H7 (cell line): ENCODE results near the gene SFRP2. TPM values are rescaled to one million over a fixed set of nuclear protein-coding genes. Genes with fewer than 3 reads are reported as not detected.

ENCODE experiments used
- DNase-seq: peaks from one replicate; pipeline ENCODE4 v3.0.0; 2012
- H3K27me3 ChIP-seq: 2 replicates; pipeline ENCODE4 v1.6.0; 2011; ENCODE audit warnings: mild to moderate bottlenecking, low read length; ENCODE audit not compliant: control insufficient read depth, insufficient read depth
- H3K36me3 ChIP-seq: replicated peaks from 2 replicates; pipeline ENCODE4 v1.5.1; 2011; ENCODE audit warnings: low read length; ENCODE audit not compliant: control insufficient read depth, insufficient read depth
- H3K4me3 ChIP-seq: 2 replicates; pipeline ENCODE4 v1.5.1; 2011; ENCODE audit warnings: low read depth, mild to moderate bottlenecking, control low read depth, low read length, moderate library complexity; ENCODE audit not compliant: insufficient read depth
- total RNA-seq: library from RNA; depleted of rRNA; stranded (reverse); fragments of >200 nt; shearing (Covaris generic); gene quantifications from 2 replicates; pipeline ENCODE4 v1.2.3, GENCODE V29; 2014

Gene SFRP2
- total RNA-seq, 1 experiment from 2014 or later, result 140 TPM

DNA sequence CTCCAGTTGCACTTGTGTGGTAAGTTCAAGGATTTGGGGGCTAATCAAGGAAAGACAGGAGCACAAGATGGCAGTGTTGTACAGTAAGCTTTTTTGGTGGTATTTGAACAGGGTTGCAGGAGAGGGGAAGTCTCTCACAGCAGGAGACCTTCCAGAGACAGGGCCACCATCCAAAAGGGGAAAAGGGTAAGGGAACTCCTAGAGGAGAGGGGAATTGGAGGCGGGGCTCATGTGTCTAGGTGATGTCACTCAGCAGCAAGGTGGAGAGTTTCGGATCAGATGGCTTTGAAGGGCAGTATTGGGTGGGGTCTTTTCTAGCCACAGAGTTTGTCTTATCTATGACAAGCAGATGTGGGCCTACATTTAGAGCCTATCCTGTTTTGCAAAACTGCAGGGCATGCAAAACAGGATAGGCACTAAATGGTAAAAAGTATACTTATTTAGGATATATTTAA is 15.6 kb downstream of the SFRP2 start:
- DNase-seq, result peak; percentile 71
- H3K4me3 ChIP-seq, result no peak overlapping the region
- no peaks in the 10 kb centered on the region for H3K36me3 ChIP-seq

DNA sequence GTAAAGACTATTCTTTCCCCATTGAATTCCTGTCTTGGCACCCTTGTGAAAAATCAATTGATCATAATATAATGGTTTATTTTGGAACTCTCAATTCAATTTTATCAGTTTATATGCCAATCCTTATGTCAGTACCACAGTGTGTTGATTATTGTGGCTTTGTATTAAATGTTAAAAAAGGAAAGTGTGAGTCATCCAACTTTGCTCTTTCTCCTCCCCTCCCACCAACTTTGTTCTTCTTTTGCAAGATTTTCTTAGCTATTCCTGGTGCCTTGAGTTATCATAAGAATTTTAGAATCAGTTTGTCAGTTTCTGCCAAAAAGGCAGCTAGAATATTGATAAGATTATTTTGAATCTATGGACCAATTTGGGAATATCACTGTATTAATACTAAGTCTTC is 17.8 kb downstream of the SFRP2 start:
- H3K27me3 ChIP-seq, result no peaks in the 10 kb centered on the region
- H3K36me3 ChIP-seq, result no peaks in the 10 kb centered on the region
- H3K4me3 ChIP-seq, result no peak overlapping the region
- DNase-seq, result no peak

More for the DNA sequence above, 15.6 kb downstream of the SFRP2 start:
- H3K27me3 ChIP-seq, result no peaks in the 10 kb centered on the region

DNA sequence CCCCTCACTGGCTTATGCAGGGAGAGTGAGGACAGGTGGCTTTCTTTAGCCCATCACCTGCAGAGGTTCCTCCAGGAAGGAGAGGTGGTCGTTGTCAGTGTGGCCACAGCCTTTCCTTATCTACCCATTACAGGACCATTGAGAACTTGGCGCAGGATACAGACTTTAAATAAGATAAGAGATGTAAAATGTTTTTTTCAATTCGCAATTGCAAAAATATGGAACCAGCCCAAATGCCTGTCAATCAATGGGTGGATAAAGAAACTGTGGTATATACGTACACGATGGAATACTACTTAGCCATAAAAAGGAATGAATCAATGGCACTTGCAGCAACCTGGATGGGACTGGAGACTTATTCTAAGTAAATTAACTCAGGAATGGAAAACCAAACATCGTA is 22.1 kb downstream of the SFRP2 start:
- H3K36me3 ChIP-seq, result no peaks in the 10 kb centered on the region
- no peaks in the 10 kb centered on the region for H3K27me3 ChIP-seq
- no peak overlapping the region for H3K4me3 ChIP-seq
- DNase-seq, result no peak

DNA sequence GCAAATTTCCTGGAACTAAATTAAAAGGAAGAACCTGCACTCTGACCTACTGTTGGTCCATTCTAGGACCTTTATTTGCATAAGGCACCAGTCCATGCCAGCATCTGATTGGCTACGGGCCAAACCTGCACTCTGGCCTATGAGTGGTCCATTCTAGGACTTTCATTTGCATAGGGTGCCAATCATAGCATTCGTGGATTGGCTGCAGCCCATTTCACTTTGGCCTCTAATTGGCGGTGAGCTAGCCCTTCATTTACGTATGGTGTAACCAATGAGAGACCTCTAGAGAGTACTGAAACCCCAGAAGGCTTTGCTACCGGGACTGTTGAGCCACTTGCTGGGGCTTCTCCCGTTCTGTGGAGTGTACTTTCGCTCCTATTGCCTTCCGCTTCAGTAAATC is 23.0 kb downstream of the SFRP2 start:
- no peak for DNase-seq
- H3K27me3 ChIP-seq, result no peaks in the 10 kb centered on the region; the same call in 1 of the 2 replicates
- H3K36me3 ChIP-seq, result no peaks in the 10 kb centered on the region
- H3K4me3 ChIP-seq, result no peak overlapping the region

DNA sequence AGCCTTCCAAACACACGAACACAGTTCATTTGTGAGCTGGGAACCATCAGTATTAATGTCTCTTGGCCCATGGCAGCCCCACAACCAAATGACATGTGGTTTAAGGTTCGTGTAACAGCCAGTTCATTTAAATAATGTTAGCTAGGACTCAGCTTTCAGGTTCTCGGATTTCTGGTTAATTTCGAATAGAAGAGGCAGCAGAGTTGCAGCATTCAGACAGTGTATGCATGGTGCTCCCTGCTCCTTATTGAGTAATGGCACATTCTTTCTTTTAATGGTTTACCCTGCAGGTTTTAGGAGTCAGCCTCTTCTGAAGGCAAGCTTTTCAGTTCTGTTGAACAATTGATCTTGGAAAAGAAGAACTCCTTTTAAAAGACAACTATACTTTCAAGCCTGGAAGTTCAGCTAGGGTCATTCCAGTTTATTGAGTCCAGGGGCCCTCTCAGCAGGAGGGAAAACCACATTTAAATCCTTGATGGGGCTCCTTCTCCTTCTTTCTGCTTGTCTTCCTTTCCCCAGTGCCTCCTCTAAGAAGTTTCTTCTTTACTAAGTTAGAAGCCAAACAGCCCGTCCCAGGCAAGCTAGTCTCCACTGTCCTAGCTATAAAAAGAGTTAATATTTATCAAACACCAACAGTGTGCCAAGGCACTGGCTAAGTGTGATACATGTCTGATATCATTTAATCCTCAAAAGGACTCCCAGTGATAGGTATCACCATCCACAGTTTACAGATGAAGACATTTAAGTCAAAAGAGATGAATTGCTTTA is 24.1 kb downstream of the SFRP2 start:
- H3K4me3 ChIP-seq, result no peak overlapping the region
- H3K36me3 ChIP-seq, result no peaks in the 10 kb centered on the region
- no peak for DNase-seq
- peaks cover 2% of the 10 kb centered on the region; the same call in 1 of the 2 replicates for H3K27me3 ChIP-seq

DNA sequence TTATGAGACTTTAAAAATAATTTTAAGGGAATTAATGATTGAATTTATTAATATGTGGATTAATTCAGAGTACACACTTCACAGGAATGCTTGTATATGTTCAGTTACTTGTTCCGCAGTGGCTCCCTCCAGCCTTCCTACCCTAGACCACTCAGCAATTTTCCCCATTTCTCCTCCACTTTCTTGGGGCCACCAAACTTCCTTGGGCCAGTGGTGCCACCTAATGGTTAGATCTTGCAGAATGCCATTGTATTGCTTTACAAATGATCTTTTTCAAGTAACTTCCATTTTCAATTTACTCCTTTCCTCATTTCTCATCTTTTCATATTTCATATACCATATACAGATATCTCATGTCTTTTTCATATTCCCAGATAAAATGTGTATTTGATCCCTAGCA is 25.5 kb downstream of the SFRP2 start:
- Histone ChIP-seq H3K36me3 (no peaks in the 10 kb centered on the region), H3K27me3 (peaks cover 6% of the 10 kb centered on the region; the same call in 1 of the 2 replicates), H3K4me3 (no peak overlapping the region)
- DNase-seq, result peak; percentile 61

DNA sequence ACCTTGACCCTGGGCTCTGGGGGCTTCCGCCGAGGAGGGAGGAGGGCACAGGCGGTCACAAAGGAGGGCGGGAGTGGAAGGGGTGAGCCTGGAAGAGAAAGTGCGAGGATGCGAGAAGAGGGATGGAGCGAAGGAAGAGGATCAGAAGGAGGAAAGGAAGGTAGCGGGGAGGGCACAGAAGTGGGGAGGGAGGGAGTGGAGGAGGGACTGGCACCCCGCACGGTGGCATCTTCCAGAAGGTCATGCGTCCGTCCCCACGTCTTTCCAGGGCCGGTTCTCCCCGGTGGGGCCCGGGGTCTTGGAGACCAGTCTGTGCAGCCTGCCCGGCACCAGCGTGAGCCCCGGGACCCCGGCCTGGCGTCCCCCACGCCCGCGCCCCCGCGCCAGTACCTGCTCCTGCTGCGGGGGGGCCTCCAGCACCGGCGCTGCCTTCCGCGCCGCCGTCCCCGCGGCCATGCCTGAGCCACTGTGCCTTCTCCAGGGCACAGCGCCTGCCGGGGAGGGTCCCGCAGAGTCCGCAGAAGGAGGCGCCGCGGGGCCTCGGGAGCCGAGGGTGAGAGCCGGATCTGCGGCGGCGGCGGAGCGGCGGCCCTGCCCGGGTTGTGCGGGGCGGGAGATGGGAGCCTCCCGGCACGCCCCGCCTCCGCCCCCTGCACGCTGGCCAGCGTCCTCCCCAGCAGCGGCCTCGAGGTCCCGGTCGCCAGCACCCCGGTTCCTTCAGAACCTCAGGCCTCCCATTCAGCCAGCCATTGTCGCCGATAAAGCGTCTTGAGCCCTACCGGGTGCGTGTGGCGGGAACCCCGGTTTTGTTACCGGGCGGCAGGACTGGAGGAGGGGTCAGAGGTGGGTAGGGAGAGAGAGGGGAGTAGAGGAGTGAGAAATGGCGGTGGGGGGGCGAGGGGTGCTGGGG is 29.2 kb downstream of the SFRP2 start, which contains the start of gene RNF175:
RNF175 (minus strand) TSS at position 618 of the 910 bp plus-strand sequence; CDS start at position 456, 162 bp downstream.
- Histone ChIP-seq H3K27me3 (peaks cover 6% of the 10 kb centered on the region), H3K4me3 (peak within 1 kb of the TSS; percentile 78), H3K36me3 (no peaks in the 10 kb centered on the region)
- peak; percentile 85 for DNase-seq

DNA sequence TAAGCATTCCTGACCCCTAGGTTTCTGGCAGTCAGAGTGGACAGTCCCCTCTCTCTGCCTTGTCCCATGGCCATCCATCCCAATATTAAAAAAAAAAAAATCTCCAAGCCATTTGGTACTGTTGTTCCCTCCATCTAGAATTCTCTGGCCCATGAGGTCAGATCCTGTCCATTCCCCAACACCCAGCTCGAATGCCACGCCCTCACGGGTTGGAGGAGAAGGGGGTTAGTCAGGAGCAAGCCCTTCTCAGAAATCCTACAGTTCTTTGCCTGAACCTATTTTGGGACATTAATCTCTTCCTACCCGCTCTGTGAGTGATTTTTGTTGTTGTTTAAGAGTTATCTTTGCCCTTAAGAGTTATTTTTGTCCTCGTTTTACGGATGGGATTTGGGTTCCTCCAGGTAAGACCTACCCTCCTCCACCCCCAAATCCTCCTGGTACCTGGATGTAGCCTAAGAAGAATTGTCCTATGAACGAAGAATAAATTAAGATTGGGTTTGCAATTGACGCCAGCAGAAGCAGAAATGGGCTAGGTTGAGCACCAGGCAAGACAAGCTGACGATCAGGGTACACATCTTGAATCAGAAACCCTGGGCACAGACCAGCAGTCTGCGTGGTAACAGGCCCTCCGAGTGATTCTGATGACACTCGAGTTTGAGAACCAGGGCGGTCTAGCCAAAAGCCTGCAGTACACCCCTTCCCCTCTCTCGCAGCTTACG is 30.0 kb downstream of the SFRP2 start:
- peak overlapping the region; percentile 78 for H3K4me3 ChIP-seq
- no peaks in the 10 kb centered on the region for H3K36me3 ChIP-seq
- DNase-seq, result no peak
- H3K27me3 ChIP-seq, result peaks cover 6% of the 10 kb centered on the region

DNA sequence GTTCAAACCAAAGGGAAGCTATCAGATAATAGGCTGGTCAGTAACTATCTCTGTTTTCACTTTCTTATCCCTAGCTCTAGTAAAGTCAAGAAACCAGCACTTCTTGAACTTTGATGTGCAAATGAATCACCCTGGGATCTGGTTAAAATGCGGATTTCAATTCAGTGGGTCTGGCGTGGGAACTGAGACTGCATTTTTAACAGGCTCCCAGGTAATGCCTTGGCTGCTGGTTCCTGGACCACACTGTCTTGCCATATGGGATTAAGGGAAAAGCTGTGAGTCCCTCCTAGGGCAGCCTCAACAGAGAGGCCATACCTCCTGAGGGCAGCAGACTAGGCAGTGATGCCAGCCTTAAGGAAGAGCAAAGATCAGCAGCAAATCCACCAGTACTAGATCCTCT is 30.7 kb downstream of the SFRP2 start:
- Histone ChIP-seq H3K36me3 (no peaks in the 10 kb centered on the region), H3K4me3 (no peak overlapping the region), H3K27me3 (peaks cover 6% of the 10 kb centered on the region)
- no peak for DNase-seq

DNA sequence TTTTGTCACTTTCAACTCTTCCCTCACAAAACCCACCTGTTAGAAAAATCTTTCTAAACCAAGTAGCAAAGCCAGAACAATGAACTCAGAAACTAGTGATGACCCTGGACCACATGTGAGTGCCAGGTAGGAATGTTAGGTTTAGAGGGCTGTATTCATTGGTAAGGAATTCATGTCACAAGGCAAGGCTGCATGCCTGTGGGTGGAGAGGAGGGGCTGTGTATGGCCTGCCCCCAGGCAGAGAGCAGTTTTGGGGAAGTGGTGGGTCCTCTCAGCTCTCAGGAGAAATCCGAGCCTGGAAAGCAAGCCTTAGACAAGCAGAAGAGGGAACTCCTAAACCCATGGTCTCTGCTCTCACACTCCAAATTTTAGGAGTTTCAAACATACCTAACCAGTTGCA is 31.5 kb downstream of the SFRP2 start:
- no peaks in the 10 kb centered on the region for H3K36me3 ChIP-seq
- no peak for DNase-seq

DNA sequence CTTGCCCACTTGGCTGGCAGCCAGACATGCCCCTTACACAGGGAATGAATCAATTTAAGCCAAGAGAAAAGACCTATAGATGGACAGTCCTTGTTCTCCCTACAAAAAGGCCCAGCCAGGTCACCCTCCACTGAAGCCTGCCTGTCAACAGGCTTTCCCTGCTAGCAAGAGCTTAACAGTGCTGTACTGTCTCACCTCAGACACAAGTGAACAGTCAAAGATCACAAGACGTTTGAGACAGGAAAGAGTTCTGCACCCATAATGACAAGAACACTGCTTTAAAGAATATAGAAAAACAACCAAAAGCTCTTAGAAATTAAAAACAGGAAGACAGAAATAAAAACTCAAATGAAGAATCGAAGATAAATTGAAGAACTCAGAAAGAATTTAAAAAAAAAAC is 33.7 kb downstream of the SFRP2 start:
- no peak overlapping the region for H3K4me3 ChIP-seq
- peaks cover 4% of the 10 kb centered on the region for H3K27me3 ChIP-seq
- no peaks in the 10 kb centered on the region for H3K36me3 ChIP-seq
- no peak for DNase-seq

More for the DNA sequence above, 31.5 kb downstream of the SFRP2 start:
- Histone ChIP-seq H3K4me3 (no peak overlapping the region), H3K27me3 (peaks cover 6% of the 10 kb centered on the region)

DNA sequence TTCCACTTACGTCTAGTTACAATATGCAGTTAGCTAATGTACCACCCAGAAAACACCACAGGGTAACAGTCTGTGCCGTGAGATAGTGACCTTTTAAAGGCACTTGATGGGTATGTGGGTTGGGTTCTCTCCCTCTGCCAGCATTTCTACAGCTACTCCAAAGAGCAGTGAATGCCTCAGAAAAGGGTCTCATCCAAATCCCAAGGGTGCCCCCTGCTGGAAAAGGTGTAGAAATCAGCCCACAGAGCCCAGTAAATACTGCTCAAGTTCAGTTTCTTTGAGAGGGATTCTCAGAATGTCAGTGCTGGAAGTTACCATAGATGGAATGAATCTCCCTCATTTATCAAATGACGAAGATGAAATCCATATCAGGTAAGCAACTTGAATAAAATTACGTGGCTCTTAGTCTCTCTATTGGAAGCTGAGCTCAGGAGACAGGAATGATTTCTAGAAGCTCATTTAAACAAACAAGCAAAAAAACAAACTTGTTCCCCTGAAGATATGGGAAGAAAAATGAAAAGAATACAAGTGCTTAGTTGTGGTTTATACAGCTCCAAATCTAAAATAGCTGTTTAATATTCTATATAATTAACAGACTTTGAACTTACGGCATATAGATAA is 38.6 kb downstream of the SFRP2 start:
- peak; percentile 66 for DNase-seq
- no peaks in the 10 kb centered on the region for H3K27me3 ChIP-seq

DNA sequence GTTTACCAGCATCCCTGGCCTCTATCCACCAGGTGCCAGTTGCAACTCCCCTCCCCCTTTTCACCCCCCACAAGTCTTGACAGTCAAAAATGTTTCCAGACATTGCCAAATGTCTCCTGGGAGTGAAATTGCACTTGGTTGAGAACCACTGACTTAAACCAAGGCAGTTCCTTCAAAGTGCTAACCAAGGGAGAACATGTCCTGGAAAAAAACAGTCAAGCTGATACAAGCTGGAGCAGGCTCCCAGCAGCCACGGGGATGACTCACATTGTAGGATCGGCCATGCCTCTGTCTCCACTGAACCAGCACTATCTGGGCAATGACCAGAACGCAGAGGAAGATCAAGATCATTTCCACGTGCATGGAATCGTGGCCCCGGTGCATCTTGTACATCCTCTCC is 40.5 kb downstream of the SFRP2 start:
- DNase-seq, result no peak
- H3K36me3 ChIP-seq, result no peaks in the 10 kb centered on the region
- no peaks in the 10 kb centered on the region for H3K27me3 ChIP-seq
- H3K4me3 ChIP-seq, result no peak overlapping the region

More for the DNA sequence above, 38.6 kb downstream of the SFRP2 start:
- H3K36me3 ChIP-seq, result no peaks in the 10 kb centered on the region
- H3K4me3 ChIP-seq, result no peak overlapping the region

DNA sequence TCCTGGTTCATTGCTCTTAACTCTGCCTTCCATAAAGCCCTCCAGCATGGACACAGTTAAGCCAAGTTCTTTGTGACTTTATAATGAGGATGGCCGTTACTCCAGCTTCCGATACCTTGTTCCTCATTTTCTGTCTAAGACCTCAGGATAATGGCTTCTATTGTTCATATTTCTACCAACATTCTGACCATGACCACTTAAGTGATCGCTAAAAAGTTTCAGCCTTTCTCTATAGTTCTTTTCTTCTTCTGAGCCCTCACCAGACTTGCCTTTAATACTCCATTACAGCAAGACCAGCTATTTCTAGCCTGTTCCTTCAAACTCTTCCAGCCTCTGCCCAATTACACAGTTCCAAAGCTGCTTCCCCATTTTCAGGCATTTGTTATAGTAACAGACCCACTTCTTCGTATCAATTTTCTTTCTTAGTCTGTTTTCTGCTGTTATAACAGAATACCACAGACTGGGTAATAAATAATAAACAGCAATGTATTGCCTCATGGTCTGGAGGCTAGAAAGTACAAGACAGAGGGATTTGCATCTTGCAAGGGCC is 41.4 kb downstream of the SFRP2 start:
- H3K27me3 ChIP-seq, result no peaks in the 10 kb centered on the region
- H3K36me3 ChIP-seq, result no peaks in the 10 kb centered on the region
- no peak for DNase-seq
- no peak overlapping the region for H3K4me3 ChIP-seq
